ENCODE results near the gene EYA2.

DNA sequence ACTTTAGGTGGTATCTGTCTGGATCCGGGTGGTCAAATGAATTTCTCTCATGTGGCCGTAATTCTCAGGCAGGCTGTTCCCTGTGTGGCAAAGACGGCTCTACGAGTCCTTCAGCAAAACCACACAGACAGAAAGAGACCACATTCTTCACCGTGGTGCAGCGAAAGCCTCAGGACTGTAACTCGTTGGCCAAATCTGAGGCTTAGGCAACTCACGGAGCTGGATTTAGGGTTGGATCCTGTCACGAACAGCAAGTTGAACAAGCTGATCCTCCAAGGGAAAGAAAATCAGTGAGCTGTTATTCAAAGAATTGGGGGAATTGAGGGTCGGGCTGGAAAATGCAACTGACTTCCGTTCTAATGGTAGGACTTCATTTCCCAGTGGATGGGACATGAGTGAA is 294.4 kb downstream of the EYA2 start:
- TF ChIP-seq POLR2A (IDR thresholded peaks at IDR 0.05; ENCODE audit: low read depth, low read length) (no peak), MAZ (IDR thresholded peaks at IDR 0.05; ENCODE audit: borderline replicate concordance, low read depth, low read length) (no peak), FOS (IDR thresholded peaks at IDR 0.05; ENCODE audit: low read depth, low read length) (no peak), RFX5 (IDR thresholded peaks at IDR 0.05; ENCODE audit: low read depth, low read length) (no peak), SMC3 (IDR thresholded peaks at IDR 0.05; ENCODE audit: low read depth, low read length) (no peak), RAD21 (IDR thresholded peaks at IDR 0.05; ENCODE audit: low read length) (no peak), CEBPB (IDR thresholded peaks at IDR 0.05; ENCODE audit: low read depth, low read length) (no peak), MAFK (IDR thresholded peaks at IDR 0.05; ENCODE audit: low read depth, low read length) (no peak), RCOR1 (IDR thresholded peaks at IDR 0.05; ENCODE audit: insufficient replicate concordance, low read length) (no peak), MXI1 (IDR thresholded peaks at IDR 0.05; ENCODE audit: borderline replicate concordance, low read depth, low read length) (no peak), NFE2L2 (IDR thresholded peaks at IDR 0.05; ENCODE audit: low read depth, low read length) (no peak)
- TF ChIP-seq, protein P1, sequence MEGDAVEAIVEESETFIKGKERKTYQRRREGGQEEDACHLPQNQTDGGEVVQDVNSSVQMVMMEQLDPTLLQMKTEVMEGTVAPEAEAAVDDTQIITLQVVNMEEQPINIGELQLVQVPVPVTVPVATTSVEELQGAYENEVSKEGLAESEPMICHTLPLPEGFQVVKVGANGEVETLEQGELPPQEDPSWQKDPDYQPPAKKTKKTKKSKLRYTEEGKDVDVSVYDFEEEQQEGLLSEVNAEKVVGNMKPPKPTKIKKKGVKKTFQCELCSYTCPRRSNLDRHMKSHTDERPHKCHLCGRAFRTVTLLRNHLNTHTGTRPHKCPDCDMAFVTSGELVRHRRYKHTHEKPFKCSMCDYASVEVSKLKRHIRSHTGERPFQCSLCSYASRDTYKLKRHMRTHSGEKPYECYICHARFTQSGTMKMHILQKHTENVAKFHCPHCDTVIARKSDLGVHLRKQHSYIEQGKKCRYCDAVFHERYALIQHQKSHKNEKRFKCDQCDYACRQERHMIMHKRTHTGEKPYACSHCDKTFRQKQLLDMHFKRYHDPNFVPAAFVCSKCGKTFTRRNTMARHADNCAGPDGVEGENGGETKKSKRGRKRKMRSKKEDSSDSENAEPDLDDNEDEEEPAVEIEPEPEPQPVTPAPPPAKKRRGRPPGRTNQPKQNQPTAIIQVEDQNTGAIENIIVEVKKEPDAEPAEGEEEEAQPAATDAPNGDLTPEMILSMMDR (conservative IDR thresholded peaks at IDR 0.05; ENCODE audit: low read depth, low read length): no peak
- TF ChIP-seq, protein P2, sequence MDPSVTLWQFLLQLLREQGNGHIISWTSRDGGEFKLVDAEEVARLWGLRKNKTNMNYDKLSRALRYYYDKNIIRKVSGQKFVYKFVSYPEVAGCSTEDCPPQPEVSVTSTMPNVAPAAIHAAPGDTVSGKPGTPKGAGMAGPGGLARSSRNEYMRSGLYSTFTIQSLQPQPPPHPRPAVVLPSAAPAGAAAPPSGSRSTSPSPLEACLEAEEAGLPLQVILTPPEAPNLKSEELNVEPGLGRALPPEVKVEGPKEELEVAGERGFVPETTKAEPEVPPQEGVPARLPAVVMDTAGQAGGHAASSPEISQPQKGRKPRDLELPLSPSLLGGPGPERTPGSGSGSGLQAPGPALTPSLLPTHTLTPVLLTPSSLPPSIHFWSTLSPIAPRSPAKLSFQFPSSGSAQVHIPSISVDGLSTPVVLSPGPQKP (IDR thresholded peaks at IDR 0.05; ENCODE audit: borderline replicate concordance, low read depth, low read length): no peak
- TF ChIP-seq, protein P3, sequence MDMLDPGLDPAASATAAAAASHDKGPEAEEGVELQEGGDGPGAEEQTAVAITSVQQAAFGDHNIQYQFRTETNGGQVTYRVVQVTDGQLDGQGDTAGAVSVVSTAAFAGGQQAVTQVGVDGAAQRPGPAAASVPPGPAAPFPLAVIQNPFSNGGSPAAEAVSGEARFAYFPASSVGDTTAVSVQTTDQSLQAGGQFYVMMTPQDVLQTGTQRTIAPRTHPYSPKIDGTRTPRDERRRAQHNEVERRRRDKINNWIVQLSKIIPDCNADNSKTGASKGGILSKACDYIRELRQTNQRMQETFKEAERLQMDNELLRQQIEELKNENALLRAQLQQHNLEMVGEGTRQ (IDR thresholded peaks at IDR 0.05; ENCODE audit: low read depth, low read length): no peak

Measured in IMR-90 (cell line).